Measurements from ENCODE around the gene STX5. TPM values are rescaled to one million over a fixed set of nuclear protein-coding genes. Genes with fewer than 3 reads are reported as not detected.
"Not testable (repeated sequence)": the region's sequence is repeated elsewhere in the genome, so short reads cannot be mapped to it uniquely, and the experiment has no call there.

STX5 gene, protein sequence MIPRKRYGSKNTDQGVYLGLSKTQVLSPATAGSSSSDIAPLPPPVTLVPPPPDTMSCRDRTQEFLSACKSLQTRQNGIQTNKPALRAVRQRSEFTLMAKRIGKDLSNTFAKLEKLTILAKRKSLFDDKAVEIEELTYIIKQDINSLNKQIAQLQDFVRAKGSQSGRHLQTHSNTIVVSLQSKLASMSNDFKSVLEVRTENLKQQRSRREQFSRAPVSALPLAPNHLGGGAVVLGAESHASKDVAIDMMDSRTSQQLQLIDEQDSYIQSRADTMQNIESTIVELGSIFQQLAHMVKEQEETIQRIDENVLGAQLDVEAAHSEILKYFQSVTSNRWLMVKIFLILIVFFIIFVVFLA
- polyA plus RNA-seq (ENCODE audit: insufficient read length): 51.3 TPM
- long read RNA-seq, donor 1, transcript STX5-201 (11 exons, 1,794 nt): major isoform, 24 of 32 reads
- long read RNA-seq, donor 1, partial matches to known transcripts: 6 of 32 reads
- long read RNA-seq, donor 1, other reads (novel, unspliced or antisense): 0 of 32 reads
- long read RNA-seq, donor 2, transcript STX5-201 (11 exons, 1,794 nt): major isoform, 17 of 18 reads
- long read RNA-seq, donor 2, partial matches to known transcripts: 0 of 18 reads
- long read RNA-seq, donor 2, other reads (novel, unspliced or antisense): 0 of 18 reads
- long read RNA-seq, donor 3, transcript STX5-201 (11 exons, 1,794 nt): major isoform, 12 of 14 reads
- long read RNA-seq, donor 3, partial matches to known transcripts: 0 of 14 reads
- long read RNA-seq, donor 3, other reads (novel, unspliced or antisense): 0 of 14 reads
- long read RNA-seq, donor 4: 0 reads
- long read RNA-seq, donor 5, transcript STX5-201 (11 exons, 1,794 nt): major isoform, 29 of 36 reads
- long read RNA-seq, donor 5, partial matches to known transcripts: 7 of 36 reads
- long read RNA-seq, donor 5, other reads (novel, unspliced or antisense): 0 of 36 reads
- long read RNA-seq, donor 6, transcript STX5-201 (11 exons, 1,794 nt): major isoform, 19 of 21 reads
- long read RNA-seq, donor 6, partial matches to known transcripts: 0 of 21 reads
- long read RNA-seq, donor 6, other reads (novel, unspliced or antisense): 0 of 21 reads
- long read RNA-seq, donor 7, transcript STX5-201 (11 exons, 1,794 nt): major isoform, 36 of 43 reads
- long read RNA-seq, donor 7, partial matches to known transcripts: 7 of 43 reads
- long read RNA-seq, donor 7, other reads (novel, unspliced or antisense): 0 of 43 reads
- long read RNA-seq, donor 8, partial matches to known transcripts: 0 of 5 reads
- long read RNA-seq, donor 8, other reads (novel, unspliced or antisense): 0 of 5 reads

- DNase-seq: peak; percentile 99
These were observed at the start of gene STX5 for GRCh38 chr11:62831520-62832335. TSS of gene STX5 (minus strand) at chr11:62832051. CDS start at chr11:62831243, 808 bp downstream.

- DNase-seq: peak; percentile 88
These were observed 49.1 kb upstream of the STX5 start, which contains the start of gene SLC3A2 for GRCh38 chr11:62880803-62881578. TSS of gene SLC3A2 (plus strand) at chr11:62880896. CDS start at chr11:62881024, 128 bp downstream.

DNA sequence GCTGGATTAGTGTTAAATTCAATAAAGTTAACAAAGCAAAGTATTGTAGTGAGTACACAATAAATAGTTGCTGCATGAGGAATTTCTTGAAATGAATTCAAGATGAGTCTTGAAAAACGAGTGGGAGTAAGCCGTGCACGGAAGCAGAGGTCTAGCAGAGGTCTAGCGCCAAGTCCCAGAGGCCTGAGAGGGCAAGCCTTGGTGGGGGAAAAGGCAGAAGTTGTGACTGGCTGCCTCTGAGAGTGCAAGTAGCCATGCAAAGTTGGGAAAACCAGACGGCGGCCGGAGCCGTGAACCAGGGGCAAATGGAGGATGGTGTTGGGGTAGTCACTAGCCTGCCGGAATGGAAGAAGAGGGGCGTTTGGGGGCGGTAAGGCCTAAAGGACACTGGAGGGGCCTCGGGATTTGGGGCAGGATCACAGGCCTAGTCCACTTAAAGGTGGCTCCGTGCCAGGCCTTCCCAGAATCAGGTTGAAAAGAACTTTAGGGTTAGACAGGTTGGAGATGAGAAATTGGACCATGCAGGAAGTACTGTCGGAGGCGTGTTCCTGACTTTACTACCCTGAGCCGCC is 48.5 kb upstream of the STX5 start:
- DNase-seq: peak; percentile 43

DNA sequence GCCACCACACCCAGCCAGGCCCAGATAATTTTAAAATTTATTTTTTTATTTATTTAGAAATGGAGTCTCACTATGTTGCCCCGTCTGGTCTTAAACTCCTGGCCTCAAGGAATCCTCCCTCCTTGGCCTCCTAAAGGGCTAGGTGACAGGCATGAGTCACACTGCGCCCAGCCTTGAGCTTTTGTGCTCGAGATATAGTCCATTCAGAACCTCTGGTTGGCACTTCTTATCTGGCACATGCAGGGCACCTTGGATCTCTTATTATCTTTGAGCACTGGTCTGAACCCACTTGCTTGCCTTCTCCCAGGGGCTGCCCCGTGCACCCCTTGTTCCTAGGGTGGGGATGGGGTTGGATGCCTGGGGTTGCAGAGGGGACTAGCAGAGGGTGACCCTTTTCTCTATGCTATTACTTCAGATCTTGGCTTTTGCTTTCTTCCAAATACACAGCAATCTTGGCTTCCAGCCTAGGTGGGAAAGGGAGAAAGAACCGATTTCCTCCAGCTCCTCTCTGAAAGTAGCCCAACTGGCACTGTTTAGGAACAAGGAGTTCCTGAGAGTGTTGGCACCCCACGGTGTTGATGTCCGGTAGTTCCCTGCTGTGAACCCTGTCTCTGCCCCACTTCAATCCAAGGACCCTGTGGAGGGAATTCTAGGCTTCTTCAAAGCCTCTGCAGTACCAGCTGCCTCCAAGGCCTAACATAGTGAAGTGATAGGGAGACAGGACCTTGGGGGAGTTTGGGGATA is 47.6 kb upstream of the STX5 start:
- DNase-seq: no peak

DNA sequence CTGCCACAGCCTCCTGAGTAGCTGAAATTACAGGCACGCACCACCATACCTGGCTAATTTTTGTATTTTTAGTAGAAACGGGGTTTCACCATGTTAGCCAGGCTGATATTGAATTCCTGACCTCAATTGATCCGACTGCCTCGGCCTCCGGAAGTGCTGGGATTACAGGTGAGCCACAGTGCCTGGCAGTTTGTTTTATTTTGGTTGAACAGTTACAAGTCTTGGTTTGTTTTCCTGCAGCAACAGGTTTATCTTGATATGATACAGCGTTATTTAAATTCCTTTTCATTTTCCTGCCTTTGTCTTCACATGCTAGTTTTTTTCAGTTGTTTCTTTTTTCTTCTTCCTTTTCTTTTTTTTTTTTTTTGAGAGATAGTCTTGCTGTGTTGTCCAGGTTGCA is 44.9 kb upstream of the STX5 start:
- DNase-seq: no peak

- no peak for DNase-seq
These were observed 44.0 kb upstream of the STX5 start for GRCh38 chr11:62875698-62876478.

- no peak for DNase-seq
These were observed 43.0 kb upstream of the STX5 start for GRCh38 chr11:62874851-62875250.

DNA sequence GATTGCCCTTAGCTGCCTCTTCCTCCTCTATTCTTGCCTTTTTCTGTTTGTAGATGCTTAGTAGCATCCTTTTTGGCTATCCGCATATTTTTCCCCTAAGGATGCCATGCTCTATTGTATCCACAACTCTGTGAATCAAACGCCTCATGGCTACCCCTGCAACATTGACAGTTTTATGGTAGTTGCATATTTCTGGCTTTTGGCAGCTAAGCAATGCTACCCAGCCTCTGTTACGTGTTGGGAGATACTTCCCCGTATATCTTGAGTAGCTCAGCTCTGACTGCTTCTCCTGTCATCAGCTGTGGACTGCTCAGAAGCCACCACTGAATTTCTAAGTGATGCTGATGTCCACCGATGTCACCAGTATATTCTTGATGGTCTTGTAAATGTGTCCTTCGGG is 33.8 kb upstream of the STX5 start:
- no peak for DNase-seq

DNA sequence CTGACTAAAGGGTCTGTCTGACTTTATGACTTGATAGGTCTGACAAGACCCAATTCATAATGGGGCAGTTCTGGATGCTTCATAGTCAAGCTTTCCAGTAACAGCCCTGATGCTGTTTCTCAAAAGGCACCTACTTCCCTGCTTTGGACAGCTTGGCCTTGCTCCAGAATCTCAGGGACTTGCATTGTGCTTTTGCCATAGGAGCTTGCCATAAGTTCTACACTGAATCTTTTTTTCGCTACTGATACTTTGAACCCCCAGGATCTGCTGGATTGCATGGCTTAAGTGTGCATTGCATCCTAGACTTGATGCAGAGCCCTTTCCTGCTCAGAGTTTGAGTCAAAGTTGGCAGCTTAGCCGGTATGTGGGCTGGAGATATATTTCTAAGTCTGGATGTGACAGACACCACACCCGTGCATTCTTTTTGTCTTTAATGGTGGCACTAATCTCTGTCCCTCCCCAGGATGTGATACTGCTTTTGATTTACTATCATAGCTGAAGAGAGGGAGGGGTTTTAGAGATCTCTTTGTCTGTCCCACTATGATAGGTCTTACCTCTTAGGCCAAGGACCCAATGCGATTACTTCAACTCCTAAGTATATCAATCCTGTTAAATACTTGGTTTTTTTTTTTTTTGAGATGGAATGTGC is 32.0 kb upstream of the STX5 start:
- DNase-seq: no peak

DNA sequence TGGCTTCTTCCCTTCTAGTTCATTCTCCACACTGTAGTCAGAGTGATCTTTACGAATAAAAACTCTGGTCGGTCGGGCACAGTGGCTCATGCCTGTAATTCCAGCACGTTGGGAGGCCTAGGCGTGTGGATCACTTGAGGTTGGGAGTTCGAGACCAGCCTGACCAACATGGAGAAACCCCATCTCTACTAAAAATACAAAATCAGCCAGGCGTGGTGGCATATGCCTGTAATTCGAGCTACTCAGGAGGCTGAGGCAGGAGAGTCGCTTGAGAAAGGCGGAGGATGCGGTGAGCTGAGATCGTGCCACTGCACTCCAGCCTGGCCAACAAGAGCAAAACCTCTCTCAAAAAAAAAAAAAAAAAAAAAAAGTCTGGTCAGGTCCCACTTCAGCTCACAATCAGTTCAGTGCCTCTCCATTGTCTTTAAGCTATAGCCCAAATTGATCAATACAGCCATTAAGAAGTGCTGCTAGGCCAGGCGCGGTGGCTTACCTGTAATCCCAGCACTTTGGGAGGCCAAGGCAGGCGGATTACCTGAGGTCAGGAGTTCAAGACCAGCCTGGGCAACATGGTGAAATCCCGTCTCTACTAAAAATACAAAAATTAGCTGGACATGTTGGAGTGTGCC is 29.8 kb upstream of the STX5 start:
- DNase-seq: not testable (repeated sequence)

DNA sequence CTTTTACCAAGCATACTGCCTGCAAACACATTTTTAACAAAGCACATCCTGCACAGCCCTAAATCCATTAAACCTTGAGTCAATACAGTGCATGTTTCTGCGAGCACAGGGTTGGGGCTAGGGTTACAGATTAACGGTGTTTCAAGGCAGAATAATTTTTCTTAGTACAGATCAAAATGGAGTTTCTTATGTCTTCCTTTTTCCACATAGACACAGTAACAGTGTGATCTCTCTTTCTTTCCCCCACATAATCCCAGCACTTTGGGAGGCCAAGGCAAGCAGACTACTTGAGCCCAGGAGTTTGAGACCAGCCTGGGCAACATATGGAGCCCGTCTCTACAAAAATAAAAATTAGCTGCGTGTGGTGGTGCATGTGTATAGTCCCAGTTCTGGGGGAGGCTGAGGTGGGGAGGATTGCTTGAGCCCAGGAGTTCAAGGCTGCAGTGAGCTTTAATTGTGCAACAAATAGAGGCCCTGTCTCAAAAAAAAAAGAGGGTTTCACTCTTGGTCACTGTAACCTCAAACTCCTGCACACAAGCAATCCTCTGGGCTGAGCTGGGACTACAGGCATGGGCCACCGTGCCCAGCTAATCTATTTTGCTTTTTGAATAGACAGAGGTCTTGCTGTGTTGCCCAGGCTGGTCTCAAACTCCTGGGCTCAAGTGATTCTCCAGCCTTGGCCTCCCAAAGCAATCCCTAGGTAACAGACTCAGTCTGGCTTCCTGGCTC is 29.1 kb upstream of the STX5 start:
- DNase-seq: no peak

- not testable (repeated sequence) for DNase-seq
These were observed 27.4 kb upstream of the STX5 start for GRCh38 chr11:62859281-62859703.

DNA sequence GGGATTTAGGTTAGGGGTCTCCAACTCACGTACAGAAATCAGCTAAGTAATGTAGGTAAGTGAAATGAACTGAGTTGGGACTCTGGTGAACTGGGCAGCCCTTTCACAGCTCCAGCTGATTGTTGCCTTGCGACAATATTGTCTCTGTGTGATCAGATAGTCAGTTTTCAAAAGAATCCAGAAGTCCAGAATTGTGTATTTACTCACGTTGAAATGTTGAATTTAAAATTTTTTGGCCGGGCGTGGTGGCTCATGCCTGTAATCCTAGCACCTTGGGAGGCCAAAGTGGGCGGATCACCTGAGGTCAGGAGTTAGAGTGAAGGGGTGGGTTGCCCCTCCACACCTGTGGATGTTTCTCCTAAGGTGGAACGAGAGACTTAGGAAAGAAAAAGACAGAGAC is 26.4 kb upstream of the STX5 start:
- no peak for DNase-seq

DNA sequence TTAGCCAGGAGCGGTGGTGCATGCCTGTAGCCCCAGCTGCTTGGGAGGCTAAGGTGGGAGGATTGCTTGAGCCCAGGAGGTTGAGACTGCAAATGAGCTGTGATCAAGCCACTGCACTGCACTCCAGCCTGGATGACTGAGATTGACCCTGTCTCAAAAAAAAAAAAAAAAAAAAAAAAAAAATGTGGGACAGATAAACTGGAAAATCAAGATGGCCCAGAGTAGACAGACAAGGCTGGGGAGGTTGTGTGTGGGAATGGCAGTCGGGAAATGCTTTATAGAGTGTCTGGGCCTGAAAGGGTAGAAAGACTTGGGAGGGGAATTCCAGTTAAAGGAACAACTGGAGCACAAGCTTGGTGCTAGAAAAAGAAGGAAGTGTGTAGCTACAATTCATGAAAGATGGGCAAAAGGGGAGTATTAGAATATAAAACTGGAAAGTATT is 25.7 kb upstream of the STX5 start:
- DNase-seq: no peak

DNA sequence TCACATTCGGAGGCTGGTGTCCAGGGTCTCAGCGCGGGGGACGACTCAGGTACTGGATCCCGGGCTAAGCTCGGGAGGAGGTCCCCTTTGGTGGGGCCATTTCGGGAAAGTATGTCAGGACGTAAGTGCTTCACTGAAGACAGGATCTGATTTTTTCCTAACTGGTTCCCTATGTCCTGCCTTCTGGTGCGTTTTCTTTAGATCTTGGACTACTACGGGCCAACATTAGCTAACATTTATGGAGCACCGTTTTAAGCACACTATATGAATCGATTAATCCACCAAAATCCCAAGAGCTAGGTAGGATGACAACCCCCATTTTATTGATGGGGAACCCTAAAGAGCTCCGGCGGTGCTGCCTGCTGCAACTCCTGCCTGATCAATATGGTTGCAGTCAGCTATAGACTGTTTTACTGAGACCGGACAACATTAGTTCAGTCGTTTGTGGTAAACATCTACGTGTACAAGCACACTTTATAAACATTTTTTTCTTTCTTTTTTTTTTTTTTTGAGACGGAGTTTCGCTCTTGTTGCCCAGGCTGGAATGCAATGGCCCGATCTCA is 24.6 kb upstream of the STX5 start:
- no peak for DNase-seq
